Measurements from ENCODE around the gene PKLR. TPM values are rescaled to one million over a fixed set of nuclear protein-coding genes. Genes with fewer than 3 reads are reported as not detected.
A peak's percentile ranks its signal among the peaks of the same experiment; 100 is the strongest.
"Not testable (repeated sequence)": the region's sequence is repeated elsewhere in the genome, so short reads cannot be mapped to it uniquely, and the experiment has no call there.

PKLR gene
- not detected for total RNA-seq

DNA sequence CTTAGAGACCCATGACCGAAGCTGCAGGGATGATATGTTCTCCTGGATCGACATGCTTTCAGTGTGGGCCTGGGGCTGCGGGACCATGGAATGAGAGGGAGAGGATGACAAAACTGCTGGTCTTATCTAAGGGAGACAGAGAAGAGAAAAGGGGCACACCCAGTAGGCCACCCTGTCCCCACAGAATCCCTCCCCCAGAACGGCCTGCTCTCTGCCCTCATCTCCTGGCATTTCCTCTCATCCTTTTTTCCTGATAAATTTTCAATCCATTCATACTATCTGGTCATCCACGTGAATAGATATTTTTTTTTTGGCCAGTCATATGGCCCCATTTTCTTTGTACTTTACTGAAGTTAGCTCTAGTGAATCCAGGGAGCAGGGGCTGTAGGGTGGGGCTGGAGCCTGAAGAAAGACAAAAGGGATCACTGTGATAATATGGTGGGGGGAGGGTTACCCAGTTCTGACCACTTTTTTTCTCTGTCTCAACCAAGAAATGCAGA lies at the start of gene PKLR:
Gene PKLR, minus strand, starts transcription at position 97 of the 500 bp plus-strand sequence. Its CDS starts 43 bp downstream, at position 54.
- intact Hi-C loops (cut with micrococcal nuclease): no loop called here
- H3K4me3 Mint-ChIP-seq: no peak within 1 kb of the TSS
- H3K27me3 Mint-ChIP-seq (ENCODE audit: low read depth): peaks cover 8% of the 10 kb centered on the region
- no peaks in the 10 kb centered on the region for H3K4me1 Mint-ChIP-seq (ENCODE audit: low read depth)
- CTCF ChIA-PET: interaction anchor here (2.9 kb wide), 1 partner anchor 51 kb away, joined by 10 read pairs; no protein-coding TSS in a partner anchor
- no peak within 1 kb of the TSS for H3K27ac Mint-ChIP-seq
- DNase-seq: no peak
- H3K36me3 Mint-ChIP-seq (ENCODE audit: low read depth): no peaks in the 10 kb centered on the region
- no peaks in the 10 kb centered on the region for H3K9me3 Mint-ChIP-seq

DNA sequence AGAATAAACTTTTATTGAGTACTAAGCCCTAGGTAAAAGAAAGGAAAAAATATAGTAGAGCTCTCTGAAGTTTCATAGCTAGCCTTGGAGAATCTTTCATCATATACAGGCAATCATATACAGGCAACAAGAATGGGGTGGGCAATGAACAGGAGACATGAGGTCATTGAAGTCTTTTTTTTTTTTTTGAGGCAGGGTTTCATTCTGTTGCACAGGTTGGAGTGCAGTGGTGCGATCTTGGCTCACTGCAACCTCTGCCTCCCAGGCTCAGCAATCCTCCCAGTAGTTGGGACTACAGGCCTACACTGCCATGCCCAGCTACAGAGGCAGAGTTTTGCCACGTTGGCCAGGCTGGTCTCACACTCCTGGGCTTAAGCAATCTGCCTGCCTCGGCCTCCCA lies 41.6 kb upstream of the PKLR start:
- intact Hi-C loops (cut with micrococcal nuclease): no loop called here
- H3K27ac Mint-ChIP-seq: no peak overlapping the region

DNA sequence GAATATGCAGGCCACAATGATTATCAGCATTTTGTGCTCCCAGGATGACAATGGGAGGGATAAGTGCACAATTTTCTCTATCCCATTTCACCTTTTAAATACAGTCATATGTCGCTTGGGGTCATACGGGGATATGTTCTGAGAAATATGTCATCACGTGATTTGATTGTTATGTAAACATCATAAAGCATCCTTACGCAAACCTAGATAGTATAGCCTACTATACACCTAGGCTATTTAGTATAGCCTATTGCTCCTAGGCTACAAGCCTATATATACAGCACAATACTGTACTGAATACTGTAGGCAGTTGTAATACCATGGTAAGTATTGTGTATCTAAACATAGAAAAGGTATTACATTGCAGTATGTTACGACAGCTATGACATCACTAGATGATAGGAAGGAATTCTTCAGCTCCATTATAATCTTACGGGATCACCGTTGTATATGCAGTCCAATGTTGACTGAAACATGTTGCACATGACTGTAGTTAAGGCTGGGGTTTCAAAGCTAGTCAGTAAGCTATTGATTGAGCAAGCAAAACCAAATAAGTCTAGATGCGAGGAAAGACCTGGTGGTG lies 38.4 kb upstream of the PKLR start:
- H3K36me3 Mint-ChIP-seq (ENCODE audit: low read depth): peaks cover 15% of the 10 kb centered on the region
- no peaks in the 10 kb centered on the region for H3K4me1 Mint-ChIP-seq (ENCODE audit: low read depth)
- no peak overlapping the region for H3K4me3 Mint-ChIP-seq
- DNase-seq: no peak
- CTCF ChIA-PET: interaction anchor here (1.2 to 3.2 kb wide), 2 partner anchors 19 to 89 kb away, joined by 3 to 11 read pairs; partner anchors contain the start of gene RUSC1
- H3K27me3 Mint-ChIP-seq (ENCODE audit: low read depth): no peaks in the 10 kb centered on the region
- H3K9me3 Mint-ChIP-seq: no peaks in the 10 kb centered on the region
- H3K27ac Mint-ChIP-seq: no peak overlapping the region
- intact Hi-C loops (cut with micrococcal nuclease): no loop called here

More for the DNA sequence above, 41.6 kb upstream of the PKLR start:
- H3K27me3 Mint-ChIP-seq (ENCODE audit: low read depth): no peaks in the 10 kb centered on the region
- DNase-seq: no peak
- H3K9me3 Mint-ChIP-seq: no peaks in the 10 kb centered on the region
- H3K4me3 Mint-ChIP-seq: no peak overlapping the region
- H3K4me1 Mint-ChIP-seq (ENCODE audit: low read depth): no peaks in the 10 kb centered on the region
- peaks cover 11% of the 10 kb centered on the region for H3K36me3 Mint-ChIP-seq (ENCODE audit: low read depth)
- CTCF ChIA-PET: interaction anchor here (0.7 to 1.3 kb wide), 4 partner anchors 10 to 249 kb away, joined by 3 read pairs; no protein-coding TSS in a partner anchor

DNA sequence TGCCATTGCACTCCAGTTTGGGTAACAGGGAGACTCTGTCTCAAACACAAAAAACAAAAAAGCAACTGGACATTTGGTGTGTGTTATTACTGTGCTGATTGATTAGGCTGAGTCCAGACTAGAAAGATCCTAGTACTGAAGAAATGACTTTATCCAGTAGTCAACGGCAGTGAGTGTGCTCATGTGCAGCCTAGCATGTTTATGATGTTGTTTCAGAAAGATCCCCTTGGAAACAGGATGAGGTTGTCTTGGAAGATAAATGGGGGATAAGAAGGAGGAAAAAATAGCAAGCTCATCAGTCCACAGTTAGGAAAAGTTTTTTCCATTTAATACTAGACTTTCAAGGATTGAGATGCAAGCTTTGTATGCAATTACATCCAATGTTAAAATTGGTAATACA lies 33.7 kb upstream of the PKLR start:
- intact Hi-C loops (cut with micrococcal nuclease): no loop called here
- peaks cover 8% of the 10 kb centered on the region for H3K36me3 Mint-ChIP-seq (ENCODE audit: low read depth)
- DNase-seq: no peak
- CTCF ChIA-PET: interaction anchor here (1.0 to 1.1 kb wide), 2 partner anchors 160 to 274 kb away, joined by 3 to 5 read pairs; no protein-coding TSS in a partner anchor
- no peak overlapping the region for H3K4me3 Mint-ChIP-seq
- no peaks in the 10 kb centered on the region for H3K27me3 Mint-ChIP-seq (ENCODE audit: low read depth)
- no peaks in the 10 kb centered on the region for H3K4me1 Mint-ChIP-seq (ENCODE audit: low read depth)
- peak overlapping the region; percentile 19 for H3K27ac Mint-ChIP-seq
- H3K9me3 Mint-ChIP-seq: no peaks in the 10 kb centered on the region

- peaks cover 8% of the 10 kb centered on the region for H3K4me1 Mint-ChIP-seq (ENCODE audit: low read depth)
- H3K9me3 Mint-ChIP-seq: no peaks in the 10 kb centered on the region
- no peak overlapping the region for H3K27ac Mint-ChIP-seq
- H3K4me3 Mint-ChIP-seq: no peak overlapping the region
- CTCF ChIA-PET: interaction anchor here (0.6 kb wide), 1 partner anchor 734 kb away, joined by 3 read pairs; no protein-coding TSS in a partner anchor
- no peaks in the 10 kb centered on the region for H3K27me3 Mint-ChIP-seq (ENCODE audit: low read depth)
- intact Hi-C loops (cut with micrococcal nuclease): no loop called here
- H3K36me3 Mint-ChIP-seq (ENCODE audit: low read depth): peaks cover 9% of the 10 kb centered on the region
- no peak for DNase-seq
These were observed 28.9 kb upstream of the PKLR start for GRCh38 chr1:155329980-155330598.

DNA sequence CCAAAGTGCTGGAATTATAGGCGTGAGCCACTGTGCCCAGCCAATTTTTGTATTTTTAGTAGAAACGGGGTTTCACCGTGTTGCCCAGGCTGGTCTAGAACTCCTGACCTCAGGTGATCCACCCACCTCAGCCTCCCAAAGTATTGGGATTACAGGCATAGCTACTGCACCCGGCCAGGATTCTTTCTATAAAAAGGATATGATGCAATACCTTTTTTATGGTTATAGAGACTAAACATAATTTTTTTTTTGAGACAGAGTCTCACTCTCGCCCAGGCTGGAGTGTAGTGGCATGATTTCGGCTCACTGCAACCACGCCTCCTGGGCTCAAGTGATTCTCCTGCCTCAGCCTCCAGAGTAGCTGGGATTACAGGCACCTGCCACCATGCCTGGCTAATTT lies 27.6 kb upstream of the PKLR start:
- DNase-seq; H3K4me1 Mint-ChIP-seq (ENCODE audit: low read depth); H3K4me3 Mint-ChIP-seq; CTCF ChIA-PET; intact Hi-C loops (cut with micrococcal nuclease); H3K9me3 Mint-ChIP-seq; H3K36me3 Mint-ChIP-seq (ENCODE audit: low read depth); H3K27me3 Mint-ChIP-seq (ENCODE audit: low read depth): not testable (repeated sequence)
- H3K27ac Mint-ChIP-seq: peak overlapping the region; percentile 46

- no peak overlapping the region for H3K27ac Mint-ChIP-seq
- H3K4me1 Mint-ChIP-seq (ENCODE audit: low read depth): peaks cover 8% of the 10 kb centered on the region
- intact Hi-C loops (cut with micrococcal nuclease): no loop called here
- CTCF ChIA-PET: interaction anchor here (0.7 to 9.5 kb wide), 4 partner anchors 77 to 268 kb away, joined by 3 to 118 read pairs (median 4); no protein-coding TSS in a partner anchor
- peaks cover 6% of the 10 kb centered on the region for H3K36me3 Mint-ChIP-seq (ENCODE audit: low read depth)
- no peaks in the 10 kb centered on the region for H3K27me3 Mint-ChIP-seq (ENCODE audit: low read depth)
- H3K9me3 Mint-ChIP-seq: no peaks in the 10 kb centered on the region
- DNase-seq: no peak
- no peak overlapping the region for H3K4me3 Mint-ChIP-seq
These were observed 26.7 kb upstream of the PKLR start for GRCh38 chr1:155327981-155328380.

GRCh38 chr1:155326631-155327037 lies 25.4 kb upstream of the PKLR start:
- Mint-ChIP-seq H3K4me3 (no peak overlapping the region), H3K27me3 (ENCODE audit: low read depth) (peaks cover 2% of the 10 kb centered on the region)

GRCh38 chr1:155326020-155326526 lies 24.8 kb upstream of the PKLR start:
- no peak for DNase-seq
- intact Hi-C loops (cut with micrococcal nuclease): no loop called here
- Mint-ChIP-seq H3K36me3 (ENCODE audit: low read depth) (peaks cover 7% of the 10 kb centered on the region), H3K4me1 (ENCODE audit: low read depth) (peaks cover 22% of the 10 kb centered on the region), H3K27ac (no peak overlapping the region), H3K4me3 (peak overlapping the region; percentile 42), H3K27me3 (ENCODE audit: low read depth) (peaks cover 2% of the 10 kb centered on the region), H3K9me3 (no peaks in the 10 kb centered on the region)
- CTCF ChIA-PET: interaction anchor here (9.5 kb wide), 1 partner anchor 75 kb away, joined by 118 read pairs; no protein-coding TSS in a partner anchor

More at GRCh38 chr1:155326631-155327037, 25.4 kb upstream of the PKLR start:
- Mint-ChIP-seq H3K27ac (no peak overlapping the region), H3K4me1 (ENCODE audit: low read depth) (peaks cover 18% of the 10 kb centered on the region), H3K9me3 (no peaks in the 10 kb centered on the region), H3K36me3 (ENCODE audit: low read depth) (peaks cover 7% of the 10 kb centered on the region)
- CTCF ChIA-PET: interaction anchor here (0.6 to 9.5 kb wide), 3 partner anchors 76 to 270 kb away, joined by 3 to 118 read pairs (median 3); no protein-coding TSS in a partner anchor
- no peak for DNase-seq
- intact Hi-C loops (cut with micrococcal nuclease): no loop called here

GRCh38 chr1:155325603-155325893 lies 24.3 kb upstream of the PKLR start:
- Mint-ChIP-seq H3K4me3 (peak overlapping the region; percentile 45), H3K27me3 (ENCODE audit: low read depth) (peaks cover 2% of the 10 kb centered on the region), H3K27ac (no peak overlapping the region), H3K9me3 (no peaks in the 10 kb centered on the region), H3K36me3 (ENCODE audit: low read depth) (peaks cover 5% of the 10 kb centered on the region), H3K4me1 (ENCODE audit: low read depth) (peaks cover 27% of the 10 kb centered on the region)
- no peak for DNase-seq
- intact Hi-C loops (cut with micrococcal nuclease): loop anchor here (2.0 kb wide), 1 partner anchor 237 kb away; the partner anchor contains the start of gene ASH1L
- CTCF ChIA-PET: interaction anchor here (9.5 kb wide), 1 partner anchor 74 kb away, joined by 118 read pairs; no protein-coding TSS in a partner anchor

DNA sequence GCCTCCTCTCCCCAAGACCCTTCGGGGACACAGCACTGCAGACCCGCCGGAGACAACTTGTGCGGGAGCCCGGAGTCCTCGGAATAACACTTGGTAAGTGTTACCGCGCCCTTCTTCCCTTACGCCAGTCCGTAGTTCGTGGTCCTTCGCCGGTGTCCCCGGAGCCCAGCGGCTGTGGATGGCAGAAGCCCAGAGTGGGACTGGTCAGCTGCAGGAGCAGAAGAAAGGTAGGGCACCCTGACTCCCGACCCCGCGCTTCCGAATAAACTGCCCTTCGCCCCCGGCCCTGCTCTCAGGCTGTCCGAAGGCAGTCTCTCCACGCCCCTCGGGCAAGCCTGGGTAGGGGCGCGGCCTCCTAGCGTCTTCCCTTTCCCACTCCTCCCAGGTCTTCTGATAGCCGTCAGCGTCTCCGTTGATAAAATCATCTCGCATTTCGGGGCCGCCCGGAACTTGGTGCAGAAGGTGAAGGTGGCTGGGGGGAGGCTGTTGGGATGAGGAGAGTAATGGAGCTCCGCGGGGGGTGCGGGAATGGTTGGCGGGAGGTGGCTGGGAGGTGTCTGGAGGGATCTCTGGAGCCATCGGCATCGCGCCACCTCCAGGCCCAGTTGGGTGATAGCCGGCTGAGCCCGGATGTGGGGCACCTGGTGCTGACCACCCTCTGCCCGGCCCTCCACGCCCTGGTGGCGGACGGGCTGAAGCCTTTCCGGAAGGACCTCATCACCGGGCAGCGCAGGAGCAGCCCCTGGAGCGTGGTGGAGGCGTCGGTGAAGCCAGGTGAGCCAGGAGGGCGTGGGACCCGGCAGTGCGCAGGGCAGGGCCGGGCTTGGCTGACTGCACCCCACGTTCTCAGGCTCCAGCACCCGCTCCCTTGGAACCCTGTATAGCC lies 23.7 kb upstream of the PKLR start:
- peaks cover 8% of the 10 kb centered on the region for H3K36me3 Mint-ChIP-seq (ENCODE audit: low read depth)
- CTCF ChIA-PET: interaction anchor here (0.9 to 9.5 kb wide), 4 partner anchors 12 to 74 kb away, joined by 3 to 118 read pairs (median 6); partner anchors contain the start of gene FDPS
- H3K27me3 Mint-ChIP-seq (ENCODE audit: low read depth): peaks cover 2% of the 10 kb centered on the region
- intact Hi-C loops (cut with micrococcal nuclease): loop anchor here (1.0 to 5.0 kb wide), 5 partner anchors 48 to 266 kb away; partner anchors contain the start of genes ASH1L and HCN3
- no peak overlapping the region for H3K27ac Mint-ChIP-seq
- H3K9me3 Mint-ChIP-seq: no peaks in the 10 kb centered on the region
- peaks cover 33% of the 10 kb centered on the region for H3K4me1 Mint-ChIP-seq (ENCODE audit: low read depth)
- peak; percentile 31 for DNase-seq
- H3K4me3 Mint-ChIP-seq: peak overlapping the region; percentile 86
